Small intestine (tissue), 7 donors: ENCODE results near the gene RPS6KA5. TPM values are rescaled to one million over a fixed set of nuclear protein-coding genes. Genes with fewer than 3 reads are reported as not detected.
"Not testable (repeated sequence)": the region's sequence is repeated elsewhere in the genome, so short reads cannot be mapped to it uniquely, and the experiment has no call there.

ENCODE experiments used
- DNase-seq, 2 donors: peaks; one replicate each; pipeline versions ENCODE4 v3.0.0 to v3.0.0-alpha.2; 2013
- FAIRE-seq: peaks from 2 replicates; lab custom pipeline; 2012; peaks lifted over from hg19 to GRCh38; lab: Jason Lieb, UNC
- H3K27ac ChIP-seq, 3 donors: one replicate each; pipeline ENCODE4 v1.5.1; 2013; ENCODE audit warnings: low read length in 2 of 3, mild to moderate bottlenecking in 2 of 3, control low read depth in 1 of 3, inconsistent platforms in 1 of 3, low read depth in 1 of 3, moderate library complexity in 1 of 3
- H3K27me3 ChIP-seq, 3 donors: one replicate each; pipeline ENCODE4 v1.6.1; 2013; ENCODE audit warnings: low read length in 3 of 3, inconsistent platforms in 1 of 3; ENCODE audit not compliant: control insufficient read depth in 3 of 3, insufficient read depth in 3 of 3
- H3K36me3 ChIP-seq, 3 donors: one replicate each; pipeline ENCODE4 v1.6.1; 2013; ENCODE audit warnings: low read length in 3 of 3, inconsistent platforms in 1 of 3, low read depth in 1 of 3, mild to moderate bottlenecking in 1 of 3, moderate library complexity in 1 of 3; ENCODE audit not compliant: control insufficient read depth in 3 of 3, insufficient read depth in 2 of 3
- H3K4me1 ChIP-seq, 3 donors: one replicate each; pipeline ENCODE4 v1.6.1; 2013; ENCODE audit warnings: low read length in 2 of 3, inconsistent platforms in 1 of 3, low read depth in 1 of 3, mild to moderate bottlenecking in 1 of 3, moderate library complexity in 1 of 3; ENCODE audit not compliant: control insufficient read depth in 3 of 3, insufficient read depth in 2 of 3
- H3K4me3 ChIP-seq, 3 donors: one replicate each; pipeline ENCODE4 v1.5.1; 2013; ENCODE audit warnings: low read length in 3 of 3, control low read depth in 1 of 3, inconsistent platforms in 1 of 3, low read depth in 1 of 3, mild to moderate bottlenecking in 1 of 3, moderate library complexity in 1 of 3
- H3K9me3 ChIP-seq, 2 donors: one replicate each; pipeline ENCODE4 v1.6.1; 2013; ENCODE audit warnings: low read depth in 1 of 2, low read length in 1 of 2; ENCODE audit not compliant: control insufficient read depth in 2 of 2, insufficient read depth in 1 of 2
- WGBS, 3 donors: extraction: QIAGEN DNeasy Blood & Tissue Kit; methylation state at CpG; one replicate each; pipeline ENCODE4 v1.1.7; 2013; 5-methylcytosine and 5-hydroxymethylcytosine counted together
- polyA plus RNA-seq, 4 donors: library from polyadenylated mRNA; stranded (reverse) in 3 of 4; unstranded in 1 of 4; fragments of 200-250 nt in 3 of 4; fragments of 120-200 nt in 1 of 4; gene quantifications; one replicate each; pipeline versions ENCODE4 v1.2.1 to v1.2.3, GENCODE V29; 2013
- donor health status: healthy with polysubstance abuse.
- donor health status: control.
- donor health status: control.
- donor health status: Bipolar disorder and iron deficiency.
- donor health status: healthy.

The RPS6KA5 gene
- polyA plus RNA-seq, 4 donors, result 1.9 to 9.5 (median 3.8) TPM

DNA sequence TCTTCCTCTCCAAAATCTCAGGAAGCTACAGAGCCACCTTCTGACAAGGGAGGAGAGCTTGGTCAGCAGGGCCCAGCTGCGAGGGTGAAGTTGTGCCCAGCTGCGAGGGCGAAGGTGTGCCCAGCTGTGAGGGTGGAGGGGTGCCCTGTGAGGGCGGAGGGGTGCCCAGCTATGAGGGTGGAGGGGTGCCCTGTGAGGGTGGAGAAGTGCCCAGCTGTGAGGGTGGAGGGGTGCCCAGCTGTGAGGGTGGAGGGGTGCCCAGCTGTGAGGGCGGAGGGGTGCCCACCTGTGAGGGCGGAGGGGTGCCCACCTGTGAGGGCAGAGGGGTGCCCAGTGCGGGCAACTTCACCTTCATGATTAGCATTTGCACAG lies 223.8 kb downstream of the RPS6KA5 start:
- no peak overlapping the region for H3K4me3 ChIP-seq
- 80 to 84% (median 82%) methylated on average over 6 to 7 of the region's 7 CpGs for WGBS, 3 donors
- no peak overlapping the region for H3K27ac ChIP-seq
- no peaks in the 10 kb centered on the region for H3K9me3 ChIP-seq
- DNase-seq (no peak), FAIRE-seq (no peak)
- no peaks in the 10 kb centered on the region for H3K36me3 ChIP-seq
- H3K4me1 ChIP-seq, result no peaks in the 10 kb centered on the region
- H3K27me3 ChIP-seq, result peaks cover 0 to under 1% (median 0%) of the 10 kb centered on the region in 3 donors

GRCh38 chr14:90831821-90832220 lies 228.6 kb downstream of the RPS6KA5 start:
- Histone ChIP-seq H3K4me3 (no peak overlapping the region), H3K36me3 (no peaks in the 10 kb centered on the region), H3K27me3 (peaks cover 0 to 12% (median 0%) of the 10 kb centered on the region in 3 donors), H3K9me3 (no peaks in the 10 kb centered on the region), H3K27ac (no peak overlapping the region), H3K4me1 (peaks cover 0 to 11% (median 1%) of the 10 kb centered on the region in 3 donors)
- 93 to 94% (median 93%) methylated on average over 10 of the region's 10 CpGs for WGBS, 3 donors
- no peak for FAIRE-seq
- no peak for DNase-seq

- peaks cover 0 to 12% (median 0%) of the 10 kb centered on the region in 3 donors for H3K27me3 ChIP-seq
- H3K27ac ChIP-seq, result no peak overlapping the region
- no peak for FAIRE-seq
- H3K36me3 ChIP-seq, result no peaks in the 10 kb centered on the region
- H3K4me3 ChIP-seq, result no peak overlapping the region
- 89 to 93% (median 92%) methylated on average over 23 to 26 of the region's 26 CpGs for WGBS, 3 donors
- no peak for DNase-seq
- no peaks in the 10 kb centered on the region for H3K9me3 ChIP-seq
- H3K4me1 ChIP-seq, result peaks cover 0 to 11% (median 1%) of the 10 kb centered on the region in 3 donors
Measured at GRCh38 chr14:90830931-90831701, 229.3 kb downstream of the RPS6KA5 start.

- FAIRE-seq, result no peak
- 96 to 98% (median 98%) methylated on average over 4 of the region's 4 CpGs for WGBS, 3 donors
- peaks cover 0 to 11% (median 1%) of the 10 kb centered on the region in 3 donors for H3K4me1 ChIP-seq
- no peak overlapping the region for H3K4me3 ChIP-seq
- H3K27me3 ChIP-seq, result peaks cover 0 to 12% (median 0%) of the 10 kb centered on the region in 3 donors
- no peaks in the 10 kb centered on the region for H3K36me3 ChIP-seq
- H3K9me3 ChIP-seq, result peaks cover 0 to 8% of the 10 kb centered on the region in 2 donors
- no peak for DNase-seq
- H3K27ac ChIP-seq, result no peak overlapping the region
Measured at GRCh38 chr14:90829677-90830076, 230.8 kb downstream of the RPS6KA5 start.

DNA sequence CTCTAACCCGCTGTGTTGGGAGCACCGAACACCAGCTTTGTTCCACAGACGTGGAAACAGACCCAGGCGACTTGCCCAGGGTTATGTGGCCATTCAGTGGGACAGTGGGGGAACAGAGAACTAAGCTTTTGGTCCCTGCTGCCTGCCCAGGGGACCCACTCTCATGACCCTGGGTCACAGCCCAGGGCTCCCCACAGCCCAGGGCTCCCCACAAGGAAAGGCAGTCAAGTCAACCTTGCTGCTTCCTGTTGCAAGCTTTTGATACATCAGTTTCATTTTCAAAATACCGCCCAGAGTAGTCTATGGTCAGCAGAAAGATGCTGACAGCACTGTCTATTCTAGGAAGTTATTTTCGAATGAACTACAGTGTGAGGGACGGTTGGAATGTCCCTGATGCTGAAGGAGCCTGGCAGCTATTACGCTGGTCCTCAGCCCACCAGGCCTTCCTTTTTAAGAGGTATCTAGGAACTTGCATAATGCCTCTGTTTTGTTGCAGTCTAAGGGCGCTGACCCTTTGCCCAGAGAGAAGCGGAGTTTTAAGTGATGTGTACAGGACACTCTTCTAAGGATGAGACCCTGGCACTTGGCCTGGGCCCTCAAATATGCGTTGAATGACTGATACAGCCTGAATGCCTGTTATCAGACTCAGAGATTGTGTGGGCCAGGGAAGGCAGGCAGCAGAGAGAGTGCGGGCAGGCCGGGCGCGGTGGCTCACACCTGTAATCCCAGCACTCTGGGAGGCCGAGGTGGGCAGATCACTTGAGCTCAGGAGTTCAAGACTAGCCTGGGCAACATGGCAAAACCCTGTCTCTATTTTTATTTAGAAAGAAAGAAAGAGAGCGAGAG lies 231.6 kb downstream of the RPS6KA5 start:
- peaks cover 0 to 11% (median 1%) of the 10 kb centered on the region in 3 donors for H3K4me1 ChIP-seq
- WGBS, 3 donors, result 73 to 89% (median 78%) methylated on average over 17 of the region's 17 CpGs
- H3K9me3 ChIP-seq, result peaks cover 0 to 14% of the 10 kb centered on the region in 2 donors
- DNase-seq, result peak in 1 of 2 donors; percentile 46
- H3K27me3 ChIP-seq, result peaks cover 0 to 12% (median 0%) of the 10 kb centered on the region in 3 donors
- peak overlapping the region; percentile 50 to 94 (median 74) for H3K27ac ChIP-seq
- FAIRE-seq, result no peak
- H3K4me3 ChIP-seq, result peak overlapping the region in 2 of 3 donors; percentile 4 to 47
- no peaks in the 10 kb centered on the region for H3K36me3 ChIP-seq

- 2 to 3% (median 3%) methylated on average over 33 to 42 of the region's 42 CpGs for WGBS, 3 donors
- peak overlapping the region in 2 of 3 donors; percentile 18 to 47 for H3K4me3 ChIP-seq
- H3K4me1 ChIP-seq, result peaks cover 0 to 11% (median 1%) of the 10 kb centered on the region in 3 donors
- peaks cover 0 to 21% of the 10 kb centered on the region in 2 donors for H3K9me3 ChIP-seq
- H3K36me3 ChIP-seq, result no peaks in the 10 kb centered on the region
- DNase-seq, result peak; percentile 90 to 94
- peaks cover 0 to 12% (median 0%) of the 10 kb centered on the region in 3 donors for H3K27me3 ChIP-seq
- H3K27ac ChIP-seq, result peak overlapping the region; percentile 50 to 94 (median 74)
- FAIRE-seq, result no peak
Measured at GRCh38 chr14:90827919-90828610, 232.4 kb downstream of the RPS6KA5 start.

- not testable (repeated sequence) for FAIRE-seq, DNase-seq, H3K4me1 ChIP-seq, H3K36me3 ChIP-seq, H3K4me3 ChIP-seq, H3K27me3 ChIP-seq, H3K27ac ChIP-seq
- WGBS, 3 donors, result 65 to 77% (median 68%) methylated on average over 4 of the region's 4 CpGs
- H3K9me3 ChIP-seq, result peaks cover 0 to 31% of the 10 kb centered on the region in 2 donors
Measured at GRCh38 chr14:90823542-90823941, 236.9 kb downstream of the RPS6KA5 start.

- Histone ChIP-seq H3K4me3 (no peak overlapping the region), H3K36me3 (no peaks in the 10 kb centered on the region), H3K27me3 (no peaks in the 10 kb centered on the region), H3K4me1 (no peaks in the 10 kb centered on the region), H3K9me3 (peaks cover 0 to 31% of the 10 kb centered on the region in 2 donors), H3K27ac (no peak overlapping the region)
- WGBS, 3 donors, result 45 to 49% (median 49%) methylated on average over 11 of the region's 11 CpGs
- DNase-seq (peak; percentile 14 to 36), FAIRE-seq (no peak)
Measured at GRCh38 chr14:90820958-90821357, 239.5 kb downstream of the RPS6KA5 start.
